ENCODE results near the gene NLRP14. TPM values are rescaled to one million over a fixed set of nuclear protein-coding genes. Genes with fewer than 3 reads are reported as not detected.

NLRP14 gene
- total RNA-seq, 1 donor from 2014 or later = not detected

DNA sequence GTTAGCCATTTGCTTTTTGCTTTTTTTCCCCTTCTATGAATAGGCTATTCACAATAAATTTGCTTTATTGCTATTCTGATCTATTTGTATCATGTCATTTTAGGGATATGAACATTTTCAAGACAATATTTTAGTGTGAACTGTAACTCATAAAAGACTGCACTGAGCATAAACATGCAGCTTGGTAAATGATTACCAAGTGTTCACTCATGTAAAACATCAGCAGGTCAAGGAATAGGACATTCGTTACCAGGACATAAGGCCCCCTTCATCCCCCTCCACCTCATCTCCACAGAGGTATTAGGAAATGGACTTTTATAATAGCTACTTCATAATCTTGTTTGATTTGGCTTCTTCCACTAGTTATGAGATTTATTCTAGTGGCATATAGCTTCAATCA lies 12.4 kb downstream of the NLRP14 start:
- TF ChIP-seq, protein P1, sequence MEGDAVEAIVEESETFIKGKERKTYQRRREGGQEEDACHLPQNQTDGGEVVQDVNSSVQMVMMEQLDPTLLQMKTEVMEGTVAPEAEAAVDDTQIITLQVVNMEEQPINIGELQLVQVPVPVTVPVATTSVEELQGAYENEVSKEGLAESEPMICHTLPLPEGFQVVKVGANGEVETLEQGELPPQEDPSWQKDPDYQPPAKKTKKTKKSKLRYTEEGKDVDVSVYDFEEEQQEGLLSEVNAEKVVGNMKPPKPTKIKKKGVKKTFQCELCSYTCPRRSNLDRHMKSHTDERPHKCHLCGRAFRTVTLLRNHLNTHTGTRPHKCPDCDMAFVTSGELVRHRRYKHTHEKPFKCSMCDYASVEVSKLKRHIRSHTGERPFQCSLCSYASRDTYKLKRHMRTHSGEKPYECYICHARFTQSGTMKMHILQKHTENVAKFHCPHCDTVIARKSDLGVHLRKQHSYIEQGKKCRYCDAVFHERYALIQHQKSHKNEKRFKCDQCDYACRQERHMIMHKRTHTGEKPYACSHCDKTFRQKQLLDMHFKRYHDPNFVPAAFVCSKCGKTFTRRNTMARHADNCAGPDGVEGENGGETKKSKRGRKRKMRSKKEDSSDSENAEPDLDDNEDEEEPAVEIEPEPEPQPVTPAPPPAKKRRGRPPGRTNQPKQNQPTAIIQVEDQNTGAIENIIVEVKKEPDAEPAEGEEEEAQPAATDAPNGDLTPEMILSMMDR (IDR thresholded peaks at IDR 0.05; ENCODE audit: insufficient read depth, low read length, poor library complexity, severe bottlenecking) = no peak
- Histone ChIP-seq H3K4me3 (ENCODE audit: low read depth, low read length) (no peak overlapping the region), H3K36me3 (ENCODE audit: control insufficient read depth, insufficient read depth, low read length) (no peaks in the 10 kb centered on the region), H3K27me3 (ENCODE audit: control insufficient read depth, insufficient read depth, low read length) (no peaks in the 10 kb centered on the region)
- DNase-seq (ENCODE audit: low read depth) = no peak

DNA sequence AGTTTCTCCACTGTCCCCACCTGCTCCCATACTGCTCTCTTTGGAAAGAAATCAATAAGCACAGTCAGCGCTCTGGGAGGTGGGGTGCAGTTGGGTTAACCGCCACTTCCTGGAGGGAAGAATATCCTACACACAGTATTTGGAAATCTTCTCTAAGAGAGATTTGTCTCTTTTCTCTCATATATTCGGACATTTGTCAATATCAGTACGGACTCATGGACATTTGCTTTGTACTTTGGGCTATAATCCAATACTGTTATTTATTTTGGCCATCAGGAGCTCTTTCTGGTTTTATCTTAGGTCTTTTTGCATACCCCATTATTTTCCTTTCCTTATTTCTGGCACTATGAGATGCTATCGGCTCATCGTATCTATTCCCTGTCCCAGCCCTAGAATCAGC lies 13.7 kb downstream of the NLRP14 start:
- DNase-seq (ENCODE audit: low read depth) = no peak

DNA sequence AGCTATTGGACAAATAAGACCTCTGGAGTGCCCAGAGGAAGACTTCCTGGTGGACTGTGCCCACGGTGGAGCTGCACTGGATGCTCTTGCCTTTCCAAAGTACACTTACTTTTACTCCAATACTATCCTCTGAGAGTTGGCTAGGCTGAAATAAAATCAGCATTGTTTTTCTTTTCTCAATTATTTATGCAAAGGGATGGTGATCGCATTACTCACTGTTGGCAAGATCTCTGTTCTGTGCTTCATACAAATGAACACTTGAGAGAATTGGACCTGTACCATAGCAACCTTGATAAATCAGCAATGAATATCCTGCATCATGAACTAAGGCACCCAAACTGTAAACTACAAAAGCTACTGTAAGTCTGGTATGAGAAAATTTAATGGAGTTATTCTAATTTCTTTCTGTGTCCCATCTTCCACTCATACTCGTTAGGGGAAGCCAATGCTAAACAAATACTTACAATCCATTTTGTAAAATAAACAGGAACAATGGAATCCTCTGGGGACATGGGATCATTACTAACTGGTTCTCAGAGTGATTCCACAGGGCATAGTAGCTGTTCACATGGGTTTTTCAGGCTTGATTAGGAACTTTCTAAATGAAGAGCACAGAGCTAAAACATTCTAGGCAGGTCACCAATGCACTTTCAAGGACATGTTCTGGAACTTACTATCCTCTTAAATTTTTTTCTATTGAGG lies 26.3 kb downstream of the NLRP14 start:
- Histone ChIP-seq H3K36me3 (ENCODE audit: control insufficient read depth, insufficient read depth, low read length) (no peaks in the 10 kb centered on the region), H3K27me3 (ENCODE audit: control insufficient read depth, insufficient read depth, low read length) (no peaks in the 10 kb centered on the region), H3K4me3 (ENCODE audit: low read depth, low read length) (no peak overlapping the region)
- TF ChIP-seq, protein P1 (IDR thresholded peaks at IDR 0.05; ENCODE audit: insufficient read depth, low read length, poor library complexity, severe bottlenecking) = no peak
- DNase-seq (ENCODE audit: low read depth) = no peak

More for the DNA sequence above, 13.7 kb downstream of the NLRP14 start:
- H3K4me3 ChIP-seq (ENCODE audit: low read depth, low read length) = no peak overlapping the region
- TF ChIP-seq, protein P1 (IDR thresholded peaks at IDR 0.05; ENCODE audit: insufficient read depth, low read length, poor library complexity, severe bottlenecking) = no peak
- no peaks in the 10 kb centered on the region for H3K27me3 ChIP-seq (ENCODE audit: control insufficient read depth, insufficient read depth, low read length)
- no peaks in the 10 kb centered on the region for H3K36me3 ChIP-seq (ENCODE audit: control insufficient read depth, insufficient read depth, low read length)

DNA sequence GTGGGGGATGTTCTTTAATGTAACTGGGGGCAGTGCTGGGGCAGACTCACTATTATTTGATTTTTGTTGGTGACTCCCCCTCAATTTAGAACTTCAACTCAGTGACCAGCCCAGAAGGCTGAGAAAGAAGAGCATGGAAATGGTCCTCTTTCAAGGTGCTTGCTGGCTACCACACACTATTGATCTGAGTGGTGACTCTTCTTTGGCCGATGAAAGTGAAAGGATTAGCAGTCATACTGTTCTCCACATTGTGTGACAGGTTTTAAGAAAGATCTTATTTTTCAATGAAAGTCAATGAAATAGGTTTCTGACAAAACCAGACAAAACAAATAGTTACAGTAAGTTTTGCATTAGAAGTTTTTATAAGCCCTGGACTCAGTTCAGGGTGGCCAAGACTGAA lies 29.9 kb downstream of the NLRP14 start:
- Histone ChIP-seq H3K4me3 (ENCODE audit: low read depth, low read length) (no peak overlapping the region), H3K27me3 (ENCODE audit: control insufficient read depth, insufficient read depth, low read length) (no peaks in the 10 kb centered on the region), H3K36me3 (ENCODE audit: control insufficient read depth, insufficient read depth, low read length) (no peaks in the 10 kb centered on the region)
- TF ChIP-seq, protein P1 (IDR thresholded peaks at IDR 0.05; ENCODE audit: insufficient read depth, low read length, poor library complexity, severe bottlenecking) = no peak
- DNase-seq (ENCODE audit: low read depth) = no peak

DNA sequence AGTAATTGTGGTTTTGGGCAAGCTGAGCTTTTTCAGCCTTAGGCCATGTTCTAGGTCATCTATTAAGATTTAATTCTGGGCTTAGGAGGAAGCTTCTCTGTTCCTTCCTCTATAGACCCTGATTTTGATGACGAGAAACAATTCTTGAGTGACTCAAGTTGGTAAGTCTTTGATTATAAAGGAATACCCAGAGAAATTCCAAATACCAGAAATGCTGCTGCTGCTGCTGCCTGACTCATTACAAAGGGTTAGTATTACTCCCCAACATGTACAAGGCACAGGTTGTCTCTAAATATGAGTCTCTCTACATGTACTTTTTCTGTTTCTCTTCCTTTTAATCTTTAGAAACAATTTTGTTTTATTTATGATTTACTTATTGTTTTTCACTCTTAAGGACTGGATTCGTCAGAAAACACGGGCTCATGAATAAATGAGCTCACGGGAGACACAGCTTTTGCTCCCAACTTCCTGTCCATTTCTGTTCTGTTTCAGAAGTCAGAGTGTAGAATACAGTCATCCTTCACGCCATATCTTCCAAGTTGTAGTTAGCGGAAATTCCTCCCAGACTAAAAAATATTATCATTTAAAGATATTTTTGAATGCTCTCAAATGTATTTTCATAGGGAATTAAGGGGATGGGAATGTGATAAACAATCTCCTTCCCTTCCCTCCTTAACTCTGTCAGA lies 36.7 kb downstream of the NLRP14 start:
- Histone ChIP-seq H3K4me3 (ENCODE audit: low read depth, low read length) (no peak overlapping the region), H3K36me3 (ENCODE audit: control insufficient read depth, insufficient read depth, low read length) (no peaks in the 10 kb centered on the region), H3K27me3 (ENCODE audit: control insufficient read depth, insufficient read depth, low read length) (no peaks in the 10 kb centered on the region)
- TF ChIP-seq, protein P1 (IDR thresholded peaks at IDR 0.05; ENCODE audit: insufficient read depth, low read length, poor library complexity, severe bottlenecking) = no peak
- no peak for DNase-seq (ENCODE audit: low read depth)

All from kidney epithelial cell (primary cell).